GM19328 (cell line): Measurements from ENCODE around the gene PVR.
"Not testable (repeated sequence)": the region's sequence is repeated elsewhere in the genome, so short reads cannot be mapped to it uniquely, and the experiment has no call there.

Experiments
- ATAC-seq: cut with Tn5 transposase; IDR thresholded peaks from one replicate; pipeline ENCODE4 v1.9.1; 2021; ENCODE audit warnings: mild to moderate bottlenecking, moderate library complexity; ENCODE audit not compliant: unreplicated experiment

Gene PVR

GRCh38 chr19:44672226-44672625, 28.5 kb downstream of the PVR start:
- ATAC-seq = no peak

GRCh38 chr19:44673510-44673909, 29.8 kb downstream of the PVR start:
- ATAC-seq = no peak

GRCh38 chr19:44675521-44675920, 31.8 kb downstream of the PVR start:
- ATAC-seq = no peak

- no peak for ATAC-seq
Measured at GRCh38 chr19:44677019-44677811, 33.5 kb downstream of the PVR start.

- ATAC-seq = no peak
Measured at GRCh38 chr19:44680536-44680935, 36.8 kb downstream of the PVR start.

GRCh38 chr19:44681992-44682790, 38.5 kb downstream of the PVR start:
- no peak for ATAC-seq

- ATAC-seq = no peak
Measured at GRCh38 chr19:44682807-44683206, 39.1 kb downstream of the PVR start.

GRCh38 chr19:44683434-44684210, 39.9 kb downstream of the PVR start:
- no peak for ATAC-seq

GRCh38 chr19:44684396-44684795, 40.7 kb downstream of the PVR start:
- ATAC-seq = not testable (repeated sequence)

GRCh38 chr19:44684892-44685863, 41.5 kb downstream of the PVR start:
- no peak for ATAC-seq

GRCh38 chr19:44685877-44686276, 42.2 kb downstream of the PVR start:
- ATAC-seq = no peak

GRCh38 chr19:44686896-44687295, 43.2 kb downstream of the PVR start:
- ATAC-seq = no peak

GRCh38 chr19:44687888-44688287, 44.2 kb downstream of the PVR start:
- ATAC-seq = no peak

- ATAC-seq = no peak
Measured at GRCh38 chr19:44689290-44690130, 45.8 kb downstream of the PVR start.

- no peak for ATAC-seq
Measured at GRCh38 chr19:44690131-44690440, 46.4 kb downstream of the PVR start.

GRCh38 chr19:44692379-44692721, 48.6 kb downstream of the PVR start:
- ATAC-seq = no peak

- no peak for ATAC-seq
Measured at GRCh38 chr19:44694184-44694579, 50.5 kb downstream of the PVR start.

GRCh38 chr19:44696939-44697669, 53.4 kb downstream of the PVR start:
- no peak for ATAC-seq

GRCh38 chr19:44697670-44698034, 53.9 kb downstream of the PVR start:
- ATAC-seq = no peak
